Keratinocyte (primary cell): ENCODE measurements around the gene ASF1A. TPM values are rescaled to one million over a fixed set of nuclear protein-coding genes. Genes with fewer than 3 reads are reported as not detected.

Source experiments
- DNase-seq: peaks from one replicate; pipeline ENCODE4 v3.0.0-alpha.2; 2011; ENCODE audit warnings: low read depth, missing footprints, low spot score
- FAIRE-seq: peaks from 2 replicates; lab custom pipeline; 2011; peaks lifted over from hg19 to GRCh38; lab: Jason Lieb, UNC
- H2AFZ ChIP-seq: 2 replicates; pipeline ENCODE4 v1.6.0; 2012; ENCODE audit warnings: low read length, control low read depth, inconsistent platforms; ENCODE audit not compliant: control insufficient read depth
- H3K27ac ChIP-seq: 2 replicates; pipeline ENCODE4 v1.5.1; 2011; ENCODE audit warnings: low read length; ENCODE audit not compliant: control insufficient read depth, insufficient read depth
- H3K27me3 ChIP-seq: 3 replicates; pipeline ENCODE4 v1.6.0; 2011; ENCODE audit warnings: low read length; ENCODE audit not compliant: control insufficient read depth, insufficient read depth; ENCODE audit errors: extremely low read depth
- H3K36me3 ChIP-seq, 2 experiments: 2 replicates in 1 of 2; 3 replicates in 1 of 2; pipeline ENCODE4 v1.5.1; 2011; ENCODE audit warnings: low read length in 2 of 2, mild to moderate bottlenecking in 1 of 2; ENCODE audit not compliant: control insufficient read depth in 2 of 2, insufficient read depth in 2 of 2; ENCODE audit errors: extremely low read depth in 1 of 2
- H3K4me1 ChIP-seq: 3 replicates; pipeline ENCODE4 v1.5.1; 2011; ENCODE audit warnings: low read length; ENCODE audit not compliant: control insufficient read depth, insufficient read depth; ENCODE audit errors: extremely low read depth
- H3K4me2 ChIP-seq: 3 replicates; pipeline ENCODE4 v1.6.0; 2011; ENCODE audit warnings: low read depth, low read length; ENCODE audit not compliant: control insufficient read depth, insufficient read depth; ENCODE audit errors: extremely low read depth
- H3K4me3 ChIP-seq, 3 experiments: fragments of 200-600 bp in 1 of 3; sonication (generic) in 1 of 3; 2 replicates in 2 of 3; 3 replicates in 1 of 3; pipeline ENCODE4 v1.5.1; 2011 to 2016; ENCODE audit warnings: low read length in 3 of 3, mild to moderate bottlenecking in 3 of 3, control low read depth in 2 of 3, inconsistent platforms in 1 of 3, low read depth in 1 of 3, mixed read lengths in 1 of 3, mixed run types in 1 of 3, moderate library complexity in 1 of 3; ENCODE audit not compliant: control insufficient read depth in 2 of 3, insufficient read depth in 2 of 3; ENCODE audit errors: extremely low read depth in 1 of 3
- H3K79me2 ChIP-seq: 2 replicates; pipeline ENCODE4 v1.6.0; 2012; ENCODE audit warnings: low read length; ENCODE audit not compliant: control insufficient read depth, insufficient read depth
- H3K9ac ChIP-seq: 3 replicates; pipeline ENCODE4 v1.6.0; 2011; ENCODE audit warnings: low read length; ENCODE audit not compliant: control insufficient read depth, insufficient read depth; ENCODE audit errors: extremely low read depth
- H3K9me1 ChIP-seq: 3 replicates; pipeline ENCODE4 v1.6.0; 2011; ENCODE audit warnings: low read length; ENCODE audit not compliant: control insufficient read depth, insufficient read depth; ENCODE audit errors: extremely low read depth
- H3K9me3 ChIP-seq: 2 replicates; pipeline ENCODE4 v1.5.1; 2012; ENCODE audit warnings: low read depth, low read length; ENCODE audit not compliant: control insufficient read depth
- H4K20me1 ChIP-seq: 3 replicates; pipeline ENCODE4 v1.6.0; 2011; ENCODE audit warnings: low read length; ENCODE audit not compliant: control insufficient read depth, insufficient read depth; ENCODE audit errors: extremely low read depth
- EZH2 ChIP-seq: IDR thresholded peaks from one replicate; pipeline ENCODE4 v1.6.1; 2012; ENCODE audit warnings: inconsistent platforms, mild to moderate bottlenecking, low read length, moderate library complexity
- dilution Hi-C: fragments of 300-500 bp; cut with MboI; formaldehyde crosslinking; loops from one replicate; pipeline ENCODE4 v1.7.0; 2020; ENCODE audit warnings: low sequenced_read_pairs; ENCODE audit not compliant: extremely low pct_ligation_motif_present
- polyA plus RNA-seq, 5 experiments: library from polyadenylated mRNA; depleted of rRNA in 3 of 5; stranded (reverse) in 3 of 5; stranded (forward) in 1 of 5; unstranded in 1 of 5; fragments of >200 nt; gene quantifications; 1 replicate in 1 of 5; 2 replicates in 3 of 5; 3 replicates in 1 of 5; pipeline versions ENCODE4 v1.2.1 to v1.2.3, GENCODE V29; 2011 to 2012; ENCODE audit warnings: missing spikeins in 2 of 5, low read depth in 1 of 5, low replicate concordance in 1 of 5
- TF ChIP-seq, protein P1 (sequence below), 3 experiments: IDR thresholded peaks in 1 of 3; conservative IDR thresholded peaks in 1 of 3; optimal IDR thresholded peaks in 1 of 3; 2 replicates in 2 of 3; 3 replicates in 1 of 3; pipeline versions ENCODE3 to v1.5.1; 2011; ENCODE audit warnings: low read length in 3 of 3, mild to moderate bottlenecking in 3 of 3, moderate library complexity in 2 of 3, control low read depth in 1 of 3, inconsistent platforms in 1 of 3; ENCODE audit not compliant: insufficient read depth in 2 of 3; ENCODE audit errors: extremely low read depth in 1 of 3

The ASF1A gene
- polyA plus RNA-seq, 1 donor (not counting 4 experiments of a cell fraction or from before 2014, with no cell fraction given): 19.9 TPM

GRCh38 chr6:118859517-118860064, 34.4 kb upstream of the ASF1A start:
- TF ChIP-seq, protein P1, sequence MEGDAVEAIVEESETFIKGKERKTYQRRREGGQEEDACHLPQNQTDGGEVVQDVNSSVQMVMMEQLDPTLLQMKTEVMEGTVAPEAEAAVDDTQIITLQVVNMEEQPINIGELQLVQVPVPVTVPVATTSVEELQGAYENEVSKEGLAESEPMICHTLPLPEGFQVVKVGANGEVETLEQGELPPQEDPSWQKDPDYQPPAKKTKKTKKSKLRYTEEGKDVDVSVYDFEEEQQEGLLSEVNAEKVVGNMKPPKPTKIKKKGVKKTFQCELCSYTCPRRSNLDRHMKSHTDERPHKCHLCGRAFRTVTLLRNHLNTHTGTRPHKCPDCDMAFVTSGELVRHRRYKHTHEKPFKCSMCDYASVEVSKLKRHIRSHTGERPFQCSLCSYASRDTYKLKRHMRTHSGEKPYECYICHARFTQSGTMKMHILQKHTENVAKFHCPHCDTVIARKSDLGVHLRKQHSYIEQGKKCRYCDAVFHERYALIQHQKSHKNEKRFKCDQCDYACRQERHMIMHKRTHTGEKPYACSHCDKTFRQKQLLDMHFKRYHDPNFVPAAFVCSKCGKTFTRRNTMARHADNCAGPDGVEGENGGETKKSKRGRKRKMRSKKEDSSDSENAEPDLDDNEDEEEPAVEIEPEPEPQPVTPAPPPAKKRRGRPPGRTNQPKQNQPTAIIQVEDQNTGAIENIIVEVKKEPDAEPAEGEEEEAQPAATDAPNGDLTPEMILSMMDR (optimal IDR thresholded peaks at IDR 0.05 in 1 of 3, IDR thresholded peaks at IDR 0.05 in 1 of 3, conservative IDR thresholded peaks at IDR 0.05 in 1 of 3; ENCODE audit: extremely low read depth in 1 of 3, insufficient read depth in 2 of 3, low read length in 3 of 3): no peak
- no peak for TF ChIP-seq EZH2
- Histone ChIP-seq H2AFZ (no peak overlapping the region), H3K9me1 (no peaks in the 10 kb centered on the region), H4K20me1 (peaks cover 3% of the 10 kb centered on the region), H3K9ac (no peak overlapping the region), H3K4me1 (peaks cover 5% of the 10 kb centered on the region), H3K4me3 (no peak overlapping the region), H3K27ac (no peak overlapping the region), H3K36me3 (peaks cover 0 to 4% of the 10 kb centered on the region in 2 experiments), H3K27me3 (no peaks in the 10 kb centered on the region), H3K4me2 (no peak overlapping the region), H3K9me3 (no peaks in the 10 kb centered on the region), H3K79me2 (no peaks in the 10 kb centered on the region)
- dilution Hi-C loops: no loop called here
- DNase-seq (no peak), FAIRE-seq (no peak)

DNA sequence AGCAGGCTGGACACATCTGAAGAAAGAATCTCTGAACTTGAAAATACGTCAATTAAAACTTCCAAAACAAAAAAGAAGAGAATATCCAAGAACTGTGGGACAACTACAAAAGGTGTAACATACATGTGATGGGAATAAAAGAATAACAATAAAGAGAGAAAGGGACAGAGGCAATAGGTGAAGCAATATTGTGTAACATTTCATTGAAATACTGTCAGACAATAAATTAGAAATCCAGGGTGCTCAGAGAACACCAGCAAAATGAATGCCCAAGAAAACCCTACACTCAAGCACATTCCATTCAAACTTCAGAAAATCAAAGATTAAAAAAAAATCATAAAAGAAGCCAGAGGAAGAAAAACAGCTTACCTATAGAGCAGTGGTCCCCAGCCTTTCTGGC, 33.6 kb upstream of the ASF1A start:
- Histone ChIP-seq H4K20me1 (peaks cover 3% of the 10 kb centered on the region), H3K79me2 (no peaks in the 10 kb centered on the region), H3K4me2 (no peak overlapping the region), H3K9me3 (no peaks in the 10 kb centered on the region), H3K27me3 (no peaks in the 10 kb centered on the region), H2AFZ (no peak overlapping the region), H3K9ac (no peak overlapping the region), H3K4me1 (peaks cover 5% of the 10 kb centered on the region), H3K4me3 (no peak overlapping the region), H3K9me1 (no peaks in the 10 kb centered on the region), H3K27ac (no peak overlapping the region), H3K36me3 (no peaks in the 10 kb centered on the region)
- DNase-seq (no peak), FAIRE-seq (no peak)
- TF ChIP-seq, protein P1 (optimal IDR thresholded peaks at IDR 0.05 in 1 of 3, IDR thresholded peaks at IDR 0.05 in 1 of 3, conservative IDR thresholded peaks at IDR 0.05 in 1 of 3; ENCODE audit: extremely low read depth in 1 of 3, insufficient read depth in 2 of 3, low read length in 3 of 3): no peak
- no peak for TF ChIP-seq EZH2
- dilution Hi-C loops: no loop called here
